Measurements from ENCODE around the gene OLA1. TPM values are rescaled to one million over a fixed set of nuclear protein-coding genes. Genes with fewer than 3 reads are reported as not detected.

The OLA1 gene
- total and polyA plus RNA-seq, 2 of the 13 experiments (the other 11 are each of a cell fraction or from before 2014, with no cell fraction given) = 153 to 241 TPM

- TF ChIP-seq ZNF589 (CRISPR knock-in tag; conservative IDR thresholded peaks at IDR 0.05) (no peak), ZC3H13 (CRISPR knock-in tag; IDR thresholded peaks at IDR 0.05) (no peak), MED1 (CRISPR knock-in tag; IDR thresholded peaks at IDR 0.05) (peak; percentile 54; the same call in 1 of the 2 replicates), ZNF317 (CRISPR knock-in tag; IDR thresholded peaks at IDR 0.05) (no peak), KLF15 (CRISPR knock-in tag; IDR thresholded peaks at IDR 0.05; ENCODE audit: borderline replicate concordance) (no peak), POGZ (CRISPR knock-in tag; IDR thresholded peaks at IDR 0.05) (peak; percentile 75; the same call in 1 of the 2 replicates), IKZF1 (IDR thresholded peaks at IDR 0.05) (no peak), XBP1 (CRISPR knock-in tag; IDR thresholded peaks at IDR 0.05) (no peak), SNAI1 (CRISPR knock-in tag; IDR thresholded peaks at IDR 0.05; ENCODE audit: borderline replicate concordance) (no peak), POLR2G (IDR thresholded peaks at IDR 0.05; ENCODE audit: low read depth, low read length) (no peak), PHF8 (CRISPR knock-in tag; IDR thresholded peaks at IDR 0.05) (peak; percentile 55), FOXC1 (CRISPR knock-in tag; IDR thresholded peaks at IDR 0.05; ENCODE audit: borderline replicate concordance) (no peak), HDAC2 (CRISPR knock-in tag; IDR thresholded peaks at IDR 0.05) (peak; percentile 80), ZNF75D (CRISPR knock-in tag; IDR thresholded peaks at IDR 0.05; ENCODE audit: borderline replicate concordance) (no peak), NR2F2 (IDR thresholded peaks at IDR 0.05; ENCODE audit: borderline replicate concordance, low read depth) (no peak; the same call in 1 of the 2 replicates), KDM1A (CRISPR knock-in tag; IDR thresholded peaks at IDR 0.05) (peak; percentile 97), TBL1XR1 (IDR thresholded peaks at IDR 0.05; ENCODE audit: borderline replicate concordance, low read length, partially characterized antibody) (no peak), ZNF263 (CRISPR knock-in tag; IDR thresholded peaks at IDR 0.05) (0 out of 2 replicates have a peak, but pooled peaks have one; percentile 22), HBP1 (CRISPR knock-in tag; IDR thresholded peaks at IDR 0.05; ENCODE audit: low read depth) (no peak), STAT5B (CRISPR knock-in tag; IDR thresholded peaks at IDR 0.05) (no peak), NCOA1 (CRISPR knock-in tag; IDR thresholded peaks at IDR 0.05) (no peak)
- TF ChIP-seq, protein P1, sequence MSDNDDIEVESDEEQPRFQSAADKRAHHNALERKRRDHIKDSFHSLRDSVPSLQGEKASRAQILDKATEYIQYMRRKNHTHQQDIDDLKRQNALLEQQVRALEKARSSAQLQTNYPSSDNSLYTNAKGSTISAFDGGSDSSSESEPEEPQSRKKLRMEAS (IDR thresholded peaks at IDR 0.05) = peak; percentile 53
- TF ChIP-seq, protein P2, sequence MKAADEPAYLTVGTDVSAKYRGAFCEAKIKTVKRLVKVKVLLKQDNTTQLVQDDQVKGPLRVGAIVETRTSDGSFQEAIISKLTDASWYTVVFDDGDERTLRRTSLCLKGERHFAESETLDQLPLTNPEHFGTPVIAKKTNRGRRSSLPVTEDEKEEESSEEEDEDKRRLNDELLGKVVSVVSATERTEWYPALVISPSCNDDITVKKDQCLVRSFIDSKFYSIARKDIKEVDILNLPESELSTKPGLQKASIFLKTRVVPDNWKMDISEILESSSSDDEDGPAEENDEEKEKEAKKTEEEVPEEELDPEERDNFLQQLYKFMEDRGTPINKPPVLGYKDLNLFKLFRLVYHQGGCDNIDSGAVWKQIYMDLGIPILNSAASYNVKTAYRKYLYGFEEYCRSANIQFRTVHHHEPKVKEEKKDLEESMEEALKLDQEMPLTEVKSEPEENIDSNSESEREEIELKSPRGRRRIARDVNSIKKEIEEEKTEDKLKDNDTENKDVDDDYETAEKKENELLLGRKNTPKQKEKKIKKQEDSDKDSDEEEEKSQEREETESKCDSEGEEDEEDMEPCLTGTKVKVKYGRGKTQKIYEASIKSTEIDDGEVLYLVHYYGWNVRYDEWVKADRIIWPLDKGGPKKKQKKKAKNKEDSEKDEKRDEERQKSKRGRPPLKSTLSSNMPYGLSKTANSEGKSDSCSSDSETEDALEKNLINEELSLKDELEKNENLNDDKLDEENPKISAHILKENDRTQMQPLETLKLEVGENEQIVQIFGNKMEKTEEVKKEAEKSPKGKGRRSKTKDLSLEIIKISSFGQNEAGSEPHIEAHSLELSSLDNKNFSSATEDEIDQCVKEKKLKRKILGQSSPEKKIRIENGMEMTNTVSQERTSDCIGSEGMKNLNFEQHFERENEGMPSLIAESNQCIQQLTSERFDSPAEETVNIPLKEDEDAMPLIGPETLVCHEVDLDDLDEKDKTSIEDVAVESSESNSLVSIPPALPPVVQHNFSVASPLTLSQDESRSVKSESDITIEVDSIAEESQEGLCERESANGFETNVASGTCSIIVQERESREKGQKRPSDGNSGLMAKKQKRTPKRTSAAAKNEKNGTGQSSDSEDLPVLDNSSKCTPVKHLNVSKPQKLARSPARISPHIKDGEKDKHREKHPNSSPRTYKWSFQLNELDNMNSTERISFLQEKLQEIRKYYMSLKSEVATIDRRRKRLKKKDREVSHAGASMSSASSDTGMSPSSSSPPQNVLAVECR (CRISPR knock-in tag; IDR thresholded peaks at IDR 0.05; ENCODE audit: borderline replicate concordance) = peak; percentile 33; the same call in 1 of the 2 replicates
These were observed 208.5 kb downstream of the OLA1 start (continued) for GRCh38 chr2:174039551-174040416.

All from HepG2 (cell line).